HepG2 (cell line): Measurements from ENCODE around the gene SPRED3. TPM values are rescaled to one million over a fixed set of nuclear protein-coding genes. Genes with fewer than 3 reads are reported as not detected.

Source experiments
- ATAC-seq: fragments of 200-7000 bp; cut with Tn5 transposase; 3 replicates; pipeline ENCODE4 v1.9.1; 2020; ENCODE audit warnings: mild to moderate bottlenecking, moderate library complexity
- BruUV-seq: library from RNA; stranded (reverse); fragments of 400-500 nt; replicated peaks from 2 replicates; lab custom pipeline; 2021; lab: Mats Ljungman, UMichigan
- CTCF ChIA-PET: fragments of 300-600 bp; formaldehyde crosslinking; extraction: SDS; loops from one replicate; lab custom pipeline; 2021; ENCODE audit warnings: low total read pairs, inconsistent platforms, low intra/inter-chr PET ratio; lab: Yijun Ruan, JAX
- POLR2A ChIA-PET: fragments of 350-600 bp; sonication (Branson Sonifier 250); formaldehyde crosslinking; loops from one replicate; lab custom pipeline; 2020; ENCODE audit warnings: antibody characterized with exemption, inconsistent platforms; lab: Yijun Ruan, JAX
- DNase-seq: peaks from one replicate; pipeline ENCODE4 v3.0.0-alpha.2; 2015; ENCODE audit warnings: low spot score
- FAIRE-seq: peaks from 3 replicates; lab custom pipeline; 2011; peaks lifted over from hg19 to GRCh38; lab: Jason Lieb, UNC
- H2AFZ ChIP-seq: one replicate; pipeline ENCODE4 v1.6.1; 2011; ENCODE audit warnings: low read length, inconsistent platforms
- H3K27ac ChIP-seq: fragments of 300-600 bp; 3 replicates; pipeline ENCODE4 v1.8.0; 2011; ENCODE audit warnings: mixed run types, mild to moderate bottlenecking, mixed read lengths, low read length, inconsistent platforms; ENCODE audit not compliant: insufficient read depth; ENCODE audit errors: extremely low read length
- H3K27me3 ChIP-seq, 2 experiments: fragments of 200-600 bp in 1 of 2; 2 replicates in 1 of 2; 3 replicates in 1 of 2; pipeline versions ENCODE4 v1.6.0 to v1.8.0; 2011; ENCODE audit warnings: low read length in 2 of 2, mild to moderate bottlenecking in 2 of 2, moderate library complexity in 2 of 2, inconsistent platforms in 1 of 2; ENCODE audit not compliant: insufficient read depth in 2 of 2, control insufficient read depth in 1 of 2
- H3K36me3 ChIP-seq, 2 experiments: fragments of 200-600 bp in 1 of 2; replicated peaks in 1 of 2; 2 replicates in 1 of 2; 3 replicates in 1 of 2; pipeline versions ENCODE4 v1.5.1 to v1.8.0; 2011; ENCODE audit warnings: low read length in 2 of 2, inconsistent platforms in 1 of 2; ENCODE audit not compliant: insufficient read depth in 2 of 2, control insufficient read depth in 1 of 2
- H3K4me1 ChIP-seq: 2 replicates; pipeline ENCODE4 v1.5.1; 2012; ENCODE audit warnings: low read length, inconsistent platforms; ENCODE audit not compliant: insufficient read depth
- H3K4me2 ChIP-seq: 2 replicates; pipeline ENCODE4 v1.6.0; 2011; ENCODE audit warnings: low read depth, low read length, inconsistent platforms
- H3K4me3 ChIP-seq, 3 experiments: fragments of 200-600 bp in 1 of 3; sonication (generic), shearing (Covaris generic) in 1 of 3; replicated peaks in 1 of 3; 2 replicates each; pipeline ENCODE4 v1.5.1; 2011 to 2016; ENCODE audit warnings: low read length in 3 of 3, inconsistent platforms in 2 of 3, low read depth in 2 of 3, mild to moderate bottlenecking in 2 of 3, control low read depth in 1 of 3, mixed read lengths in 1 of 3; ENCODE audit not compliant: insufficient read depth in 1 of 3
- H3K79me2 ChIP-seq: one replicate; pipeline ENCODE4 v1.6.1; 2011; ENCODE audit warnings: low read length, inconsistent platforms; ENCODE audit not compliant: insufficient read depth
- H3K9ac ChIP-seq: 2 replicates; pipeline ENCODE4 v1.6.0; 2011; ENCODE audit warnings: mild to moderate bottlenecking, low read depth, low read length, inconsistent platforms; ENCODE audit not compliant: insufficient read depth
- H3K9me3 ChIP-seq: 2 replicates; pipeline ENCODE4 v1.5.1; 2012; ENCODE audit warnings: mild to moderate bottlenecking, low read length
- H4K20me1 ChIP-seq: 2 replicates; pipeline ENCODE4 v1.6.0; 2011; ENCODE audit warnings: inconsistent platforms, mild to moderate bottlenecking, low read length, moderate library complexity; ENCODE audit not compliant: insufficient read depth
- BHLHE40 ChIP-seq: IDR thresholded peaks from 2 replicates; pipeline ENCODE4 v1.6.1; 2011; ENCODE audit warnings: low read length, improper control_type of control experiment
- RAD51 ChIP-seq: fragments of 450-650 bp; IDR thresholded peaks from 2 replicates; pipeline ENCODE4 v1.6.1; 2016; ENCODE audit warnings: borderline replicate concordance
- USF2 ChIP-seq, 2 experiments: sonication (generic) in 1 of 2; formaldehyde crosslinking in 1 of 2; IDR thresholded peaks; 2 replicates each; pipeline versions ENCODE4 v1.5.1 to v1.6.1; 2011 to 2020; ENCODE audit warnings: borderline replicate concordance in 1 of 2, low read depth in 1 of 2, low read length in 1 of 2, mild to moderate bottlenecking in 1 of 2, missing genetic modification reagents in 1 of 2, moderate library complexity in 1 of 2
- ZBTB21 ChIP-seq: sonication (generic); formaldehyde crosslinking; IDR thresholded peaks from 2 replicates; pipeline ENCODE4 v1.4.0; 2020; ENCODE audit warnings: missing genetic modification reagents
- WGBS: methylation state at CpG from one replicate; pipeline ENCODE4 v1.1.6; 2017; ENCODE audit warnings: low lambda C conversion rate; 5-methylcytosine and 5-hydroxymethylcytosine counted together
- in situ Hi-C: cut with HindIII; loops from 2 replicates; pipeline ENCODE4 v1.10.0; 2017; ENCODE audit warnings: low pct_unique_long_range_greater_than_20kb; ENCODE audit not compliant: extremely low pct_ligation_motif_present
- intact Hi-C: fragments of 100-400 bp; cut with micrococcal nuclease; formaldehyde crosslinking; loops from one replicate; pipeline ENCODE4 v1.10.0; 2022; ENCODE audit not compliant: unreplicated experiment
- polyA plus RNA-seq, 8 experiments: library from polyadenylated mRNA; depleted of rRNA in 3 of 8; stranded (reverse) in 7 of 8; unstranded in 1 of 8; fragments of >200 nt; fragmentation: Illumina TruSeq in 4 of 8; extraction: Trizol in 4 of 8; gene quantifications; 2 replicates each; pipeline versions ENCODE4 v1.2.1 to v1.2.3, GENCODE V29; 2011 to 2016; ENCODE audit warnings: low read depth in 4 of 8, missing spikeins in 1 of 8, mixed read lengths in 1 of 8; ENCODE audit not compliant: insufficient read depth in 1 of 8
- total RNA-seq, 5 experiments: library from RNA; depleted of rRNA; stranded (reverse); fragments of >200 nt; fragmentation: Illumina TruSeq; extraction: Trizol; gene quantifications; 2 replicates each; pipeline ENCODE4 v1.2.3, GENCODE V29; 2016; ENCODE audit warnings: low read depth in 1 of 5

Gene SPRED3
- total and polyA plus RNA-seq, 2 of the 13 experiments (the other 11 are each of a cell fraction or from before 2014, with no cell fraction given): 0.15 to 0.17 TPM

GRCh38 chr19:38389101-38389925 is 816 bp downstream of the SPRED3 start:
- Histone ChIP-seq H3K79me2 (no peaks in the 10 kb centered on the region), H3K4me1 (peaks cover 42% of the 10 kb centered on the region), H3K9me3 (no peaks in the 10 kb centered on the region), H3K27ac (no peak overlapping the region), H3K4me3 (peak overlapping the region in 2 of 3 experiments; percentile 46 to 71; a peak in 4 of 6 replicates), H4K20me1 (no peaks in the 10 kb centered on the region; the same call in 1 of the 2 replicates), H3K27me3 (peaks cover 2 to 28% of the 10 kb centered on the region in 2 experiments; a peak in 3 of 5 replicates), H2AFZ (no peak overlapping the region), H3K9ac (no peak overlapping the region), H3K36me3 (no peaks in the 10 kb centered on the region), H3K4me2 (peak overlapping the region; percentile 89)
- FAIRE-seq: no peak
- in situ Hi-C loops (no loop called here), intact Hi-C loops (no loop called here)
- ATAC-seq: no peak
- BruUV-seq: no TSS peak
- no peak for DNase-seq
- WGBS: 6% methylated on average over 12 of the region's 28 CpGs
- TF ChIP-seq ZBTB21 (CRISPR knock-in tag): no peak
- TF ChIP-seq RAD51: peak; percentile 63; the same call in 1 of the 2 replicates
- peak; percentile 44; the same call in 1 of the 2 replicates for TF ChIP-seq BHLHE40
- 0 out of 2 replicates have a peak, but pooled peaks have one; percentile 18 for TF ChIP-seq USF2 (IDR thresholded peaks at IDR 0.05; ENCODE audit: low read depth, low read length)
- peak; percentile 66; the same call in 1 of the 2 replicates for TF ChIP-seq USF2 (CRISPR knock-in tag; IDR thresholded peaks at IDR 0.05; ENCODE audit: borderline replicate concordance)
- CTCF ChIA-PET: no interaction called here
- POLR2A ChIA-PET: interaction anchor here (1.1 to 4.0 kb wide), 2 partner anchors 13 to 15 kb away, joined by 5 to 28 read pairs; partner anchors contain the start of genes FAM98C and PSMD8
